NCI-H446 (cell line): ENCODE data around the gene SULT1A2.
"Not testable (repeated sequence)": the region's sequence is repeated elsewhere in the genome, so short reads cannot be mapped to it uniquely, and the experiment has no call there.

Experiments used
- DNase-seq, 2 experiments: peaks; one replicate each; lab custom pipeline; 2025; lab: John Stamatoyannopoulos, UW

SULT1A2 gene

DNA sequence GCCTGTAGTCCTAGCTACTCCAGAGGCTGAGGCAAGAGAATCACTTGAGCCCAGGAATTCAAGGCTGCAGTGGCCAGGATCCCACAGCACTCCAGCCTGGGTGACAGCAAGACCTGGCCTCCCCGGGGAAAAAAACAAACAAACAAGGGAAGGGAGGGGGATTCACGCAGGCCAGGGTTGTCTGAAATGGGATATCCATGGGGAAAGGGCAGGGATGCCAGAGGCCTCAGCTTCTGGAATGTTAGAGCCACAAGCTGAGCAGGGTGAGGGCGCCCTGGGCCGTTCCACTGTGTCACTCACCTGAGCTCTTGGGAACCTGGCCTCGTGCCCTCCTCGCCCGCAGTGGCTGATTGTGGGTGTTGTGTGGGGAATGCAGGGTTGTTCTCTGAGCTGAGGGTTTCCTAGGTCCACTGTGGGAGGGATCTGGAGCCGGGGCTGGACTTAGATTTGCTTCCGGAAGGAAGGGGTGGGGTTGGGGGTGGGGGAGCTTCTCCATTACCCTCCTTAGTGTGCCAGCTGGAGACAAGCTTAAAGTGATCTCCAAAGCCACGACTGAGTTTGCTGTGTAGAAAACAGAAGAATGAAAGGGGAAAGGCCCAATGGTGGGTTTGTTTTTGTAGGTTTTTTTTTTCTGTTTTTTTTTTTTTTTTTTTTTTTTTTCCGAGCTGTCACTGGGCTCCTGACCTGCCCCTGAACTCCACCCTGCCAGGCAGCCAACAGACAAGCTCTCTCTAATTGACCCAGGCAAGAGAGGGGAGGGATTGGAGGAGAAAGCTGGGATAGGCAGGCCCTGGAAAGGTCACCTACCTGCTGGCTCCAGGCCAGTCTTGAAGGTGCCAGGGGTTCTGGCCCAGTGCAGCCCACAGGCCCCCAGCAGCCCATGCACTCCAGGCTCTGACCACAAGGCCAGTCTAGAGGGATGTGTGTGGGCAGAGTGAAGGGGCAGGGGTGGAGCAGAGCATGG lies 13.1 kb upstream of the SULT1A2 start, which contains the start of gene SULT1A1:
SULT1A1 (minus strand) TSS at position 414 of the 964 bp plus-strand sequence. CDS start 1,189 bp downstream, outside the sequence.
- no peak for DNase-seq

DNA sequence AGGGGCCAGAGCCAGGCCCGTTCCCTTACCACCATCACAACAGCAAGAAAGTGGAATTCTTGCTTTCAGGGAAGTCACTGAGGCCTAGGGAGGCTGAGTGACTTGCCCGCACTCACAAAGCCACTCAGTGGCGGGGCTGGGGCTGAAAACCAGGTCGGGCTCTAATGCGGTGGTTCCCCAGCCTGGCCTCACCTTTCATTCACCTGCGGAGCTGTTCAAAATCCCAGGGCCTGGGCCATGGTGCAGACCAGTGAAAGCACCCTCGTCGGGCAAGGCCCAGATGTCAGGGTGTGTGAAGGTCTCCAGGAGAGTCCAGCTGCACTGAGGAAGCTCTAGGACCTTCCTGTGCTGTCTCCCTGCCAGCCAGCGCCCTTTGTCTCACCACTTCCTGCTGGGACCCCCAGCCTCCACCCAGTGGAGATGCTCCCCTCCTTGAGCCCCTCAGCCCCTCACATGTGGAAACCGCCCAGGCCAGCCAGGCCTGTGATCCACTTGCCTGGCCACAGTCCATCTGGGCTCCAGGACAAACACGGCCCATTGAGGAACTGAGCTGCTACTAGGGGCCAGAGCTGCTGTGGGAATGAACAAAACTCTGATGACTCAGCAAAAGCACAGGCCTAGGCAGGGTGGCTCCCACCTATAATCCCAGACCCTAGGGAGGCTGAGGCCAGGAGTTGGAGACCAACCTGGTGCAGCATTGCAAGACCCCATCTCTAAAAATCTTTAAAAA lies 12.2 kb upstream of the SULT1A2 start:
- not testable (repeated sequence) for DNase-seq

DNA sequence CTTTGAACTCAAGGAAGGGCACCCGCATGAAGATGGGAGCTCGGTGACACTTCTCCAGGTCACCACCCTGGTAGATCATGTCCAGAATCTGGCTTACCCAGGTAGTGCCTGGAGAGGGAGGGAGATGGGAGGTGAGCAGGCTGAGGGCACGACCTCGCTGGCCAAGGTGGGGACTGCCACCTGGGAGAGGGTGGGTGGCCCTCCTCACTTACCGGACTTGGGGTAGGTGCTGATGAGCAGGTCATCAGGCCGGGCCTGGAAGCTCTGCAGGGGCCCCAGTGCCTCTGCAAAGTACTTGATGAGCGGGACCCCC lies 11.6 kb upstream of the SULT1A2 start:
- DNase-seq: not testable (repeated sequence)

DNA sequence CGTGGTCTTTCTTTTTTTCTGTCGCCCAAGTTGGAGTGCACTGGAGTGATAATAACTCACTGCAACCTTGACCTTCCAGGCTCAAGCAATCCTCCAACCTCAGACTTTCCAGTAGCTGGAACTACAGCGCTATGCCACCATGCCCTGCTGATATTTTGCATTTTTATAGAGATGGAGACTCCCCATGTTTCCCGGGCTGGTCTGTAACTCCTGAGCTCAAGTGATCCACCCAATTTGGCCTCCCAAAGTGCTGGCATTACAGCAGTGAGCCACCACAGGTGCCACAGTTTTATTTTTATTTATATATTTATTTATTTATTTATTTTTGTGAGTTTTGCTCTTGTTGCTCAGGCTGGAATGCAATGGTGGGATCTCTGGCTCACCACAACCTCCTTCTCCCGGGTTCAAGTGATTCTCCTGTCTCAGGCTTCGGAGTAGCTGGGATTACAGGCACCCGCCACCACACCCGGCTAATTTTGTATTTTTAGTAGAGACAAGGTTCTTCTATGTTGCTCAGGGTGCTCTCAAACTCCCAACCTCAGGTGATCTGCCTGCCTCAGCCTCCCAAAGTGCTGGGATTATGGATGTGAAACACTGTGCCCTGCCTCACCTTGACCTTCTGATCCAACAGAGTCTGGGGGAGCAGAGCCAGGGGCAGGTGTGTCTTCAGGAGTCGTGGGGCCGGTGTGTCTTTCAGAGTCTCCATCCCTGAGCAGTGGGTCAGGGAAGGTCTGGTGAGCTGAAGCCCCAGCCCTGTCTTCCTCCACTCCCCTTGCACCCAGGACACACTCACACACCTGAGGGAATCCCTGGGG lies 11.0 kb upstream of the SULT1A2 start:
- not testable (repeated sequence) for DNase-seq

DNA sequence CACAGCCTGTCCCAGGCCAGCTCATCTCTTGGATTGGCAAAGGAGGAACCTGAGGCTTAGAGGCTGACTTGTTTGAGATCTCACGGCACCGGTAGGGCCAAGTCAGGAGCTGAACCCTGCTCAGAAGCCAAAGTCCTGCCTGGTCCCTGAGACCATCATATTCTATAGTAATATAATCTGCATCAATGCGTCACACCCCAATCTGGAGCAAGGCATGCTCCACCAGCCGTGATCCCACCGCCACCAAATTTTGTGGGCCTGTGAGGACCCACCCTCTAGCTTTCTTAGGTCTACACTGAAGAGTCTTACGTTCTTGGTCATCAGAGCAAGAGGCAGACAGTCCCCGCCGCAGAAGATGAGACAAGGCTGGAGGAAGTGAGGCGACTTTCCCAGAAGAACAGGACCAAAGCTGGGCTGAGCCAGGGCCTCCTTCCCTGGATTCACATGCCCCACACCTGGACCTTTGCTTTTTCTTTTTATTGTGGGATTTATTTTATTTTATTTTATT lies 10.3 kb upstream of the SULT1A2 start:
- no peak for DNase-seq

DNA sequence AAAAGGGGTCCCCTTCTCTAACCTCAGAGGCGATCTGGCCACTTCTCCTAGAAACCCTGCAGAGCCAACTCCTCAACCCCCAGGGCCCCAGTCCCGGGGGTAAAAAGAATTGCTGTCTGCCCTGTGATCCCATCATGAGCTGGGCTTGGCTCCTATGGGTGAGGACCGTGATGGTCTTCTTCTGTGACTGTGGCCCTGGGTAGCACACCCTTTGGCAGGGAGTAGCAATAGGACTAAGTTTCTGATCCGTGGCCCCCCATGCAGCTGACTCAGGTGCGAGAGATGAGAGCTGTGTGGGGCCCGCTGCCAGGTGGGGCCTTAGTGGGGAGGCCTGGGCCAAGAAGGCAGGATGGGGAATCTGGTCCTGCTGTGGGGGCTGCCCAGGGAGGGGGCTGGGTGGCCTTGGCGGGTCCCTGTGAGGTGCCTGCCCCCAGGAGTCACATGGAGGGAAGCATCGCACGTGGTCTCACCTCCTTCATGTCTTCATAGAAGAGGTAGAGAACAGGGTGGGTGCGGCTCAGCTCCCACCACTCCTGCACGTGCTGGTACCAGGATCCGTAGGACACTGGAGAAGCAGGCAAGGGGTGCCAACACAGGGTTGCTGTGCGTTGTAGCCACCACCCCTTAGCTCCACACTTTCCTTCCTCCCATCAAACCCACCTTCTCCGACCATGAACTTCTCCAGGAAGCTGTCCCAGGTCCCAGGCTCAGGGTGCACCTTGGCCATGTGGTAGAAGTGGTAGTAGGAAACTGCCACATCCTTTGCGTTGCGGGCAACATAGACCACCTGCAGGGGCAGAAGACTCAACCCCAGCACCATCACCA lies 9.7 kb upstream of the SULT1A2 start:
- no peak for DNase-seq

DNA sequence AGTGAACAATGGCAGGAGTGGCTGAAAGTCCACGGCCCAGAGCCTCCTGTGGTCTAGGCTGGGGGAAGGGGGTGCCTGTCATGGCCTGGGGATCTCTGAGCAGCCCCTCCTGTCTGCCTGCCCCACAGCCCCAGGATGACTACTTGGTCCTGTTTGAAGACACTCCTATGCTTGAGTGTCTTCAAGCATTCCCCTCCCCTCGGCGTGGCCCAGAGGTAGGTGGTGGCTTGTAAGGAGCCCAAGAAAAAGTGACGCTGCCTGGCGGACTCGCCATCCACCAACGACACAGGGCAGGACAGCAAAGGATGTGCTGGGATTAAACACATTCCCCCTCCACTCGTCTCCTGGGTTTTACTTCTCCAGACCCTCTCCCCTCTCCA lies 7.3 kb upstream of the SULT1A2 start:
- no peak for DNase-seq

DNA sequence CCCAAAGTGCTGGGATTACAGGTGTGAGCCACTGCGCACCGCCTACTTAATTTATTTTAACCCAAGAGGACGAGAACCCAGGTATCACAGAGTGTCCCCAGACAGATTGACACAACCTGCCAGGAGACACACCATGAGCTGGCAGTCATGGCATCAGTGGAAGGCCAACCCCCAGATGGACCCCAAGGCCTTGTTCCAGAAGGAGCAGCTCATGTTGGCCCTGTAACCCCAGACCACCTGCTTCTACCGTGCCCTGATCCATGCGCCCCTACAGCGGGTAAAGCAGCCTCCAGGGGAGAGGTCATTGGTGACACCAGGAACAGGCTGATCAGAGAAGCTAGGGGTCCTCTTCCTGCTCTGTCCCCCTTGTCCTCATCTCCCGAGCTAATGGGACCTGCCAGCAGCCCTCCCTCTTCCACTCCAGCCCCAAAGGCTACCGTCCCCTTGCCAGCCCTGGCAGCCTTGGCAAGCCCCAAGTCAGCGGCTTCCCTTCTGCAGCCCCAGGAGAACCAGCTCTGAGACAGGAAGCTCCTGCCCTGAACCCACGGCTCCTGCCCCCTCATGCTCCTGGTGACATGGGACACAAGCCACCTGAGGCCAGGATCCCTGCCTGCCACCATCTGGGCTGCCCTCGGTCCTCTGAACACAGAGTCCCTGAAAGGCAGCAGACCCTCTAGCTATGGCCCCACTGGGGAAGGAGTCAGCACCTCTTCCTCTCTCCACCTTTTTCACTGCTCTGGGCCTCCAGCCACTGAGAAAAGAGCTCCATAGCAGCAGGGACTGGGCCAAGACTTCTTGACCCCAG lies 6.7 kb upstream of the SULT1A2 start:
- no peak for DNase-seq

DNA sequence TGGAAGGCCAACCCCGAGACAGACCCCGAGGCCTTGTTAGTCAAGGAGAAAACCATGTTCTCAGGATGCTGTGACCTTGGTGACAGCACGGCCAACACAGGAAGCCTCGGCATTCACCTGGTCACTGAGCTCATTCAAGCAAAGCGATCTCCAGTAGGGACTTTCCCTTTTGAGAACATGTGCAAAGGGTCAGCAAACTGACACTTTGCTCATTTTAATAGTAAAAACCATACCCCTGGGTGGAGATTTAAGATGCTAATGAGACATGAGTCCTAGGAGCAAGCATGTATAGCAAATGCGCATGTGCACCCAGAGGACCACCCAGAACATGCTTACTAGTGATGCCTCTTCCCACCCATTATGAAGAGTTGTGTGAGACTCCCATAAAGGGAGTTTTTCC lies 5.7 kb upstream of the SULT1A2 start:
- DNase-seq: no peak

DNA sequence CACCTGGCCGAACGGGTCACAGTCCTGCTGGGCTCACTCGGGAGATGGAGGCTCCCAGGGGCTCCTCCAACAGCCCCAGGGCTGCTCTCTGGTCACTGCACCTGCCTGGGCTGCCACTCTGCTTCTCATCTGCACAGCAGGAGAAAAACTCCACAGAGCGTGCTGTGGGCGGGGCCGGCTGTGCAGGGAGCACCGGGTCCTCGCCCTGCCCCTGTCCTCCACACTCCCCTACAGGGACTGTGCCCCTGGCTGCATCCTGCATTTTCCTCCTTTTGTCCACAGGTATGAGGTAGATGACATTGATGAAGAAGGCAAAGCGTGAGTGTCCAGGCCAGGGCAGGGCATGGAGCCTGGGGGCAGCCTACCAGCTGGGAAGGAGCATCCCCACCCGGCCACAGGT lies 5.2 kb upstream of the SULT1A2 start:
- DNase-seq: not testable (repeated sequence)

DNA sequence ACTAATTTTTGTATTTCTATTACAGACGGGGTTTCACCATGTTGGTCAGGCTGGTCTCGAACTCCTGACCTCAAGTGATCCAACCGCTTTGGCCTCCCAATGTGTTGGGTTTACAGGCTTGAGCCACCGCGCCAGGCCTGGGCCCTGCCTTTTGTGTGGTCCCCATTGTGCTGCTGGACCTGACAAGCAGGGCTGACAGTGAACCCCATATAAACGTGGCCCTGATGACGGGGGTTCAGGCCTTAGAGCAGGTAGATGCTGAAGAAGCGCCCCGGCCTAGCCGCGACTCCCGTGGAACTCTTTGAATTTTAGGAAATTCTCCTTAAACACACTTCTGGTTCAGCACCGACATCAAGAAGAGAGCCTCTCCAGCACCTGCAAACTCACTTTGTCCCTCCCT lies 4.7 kb upstream of the SULT1A2 start:
- DNase-seq: not testable (repeated sequence)

DNA sequence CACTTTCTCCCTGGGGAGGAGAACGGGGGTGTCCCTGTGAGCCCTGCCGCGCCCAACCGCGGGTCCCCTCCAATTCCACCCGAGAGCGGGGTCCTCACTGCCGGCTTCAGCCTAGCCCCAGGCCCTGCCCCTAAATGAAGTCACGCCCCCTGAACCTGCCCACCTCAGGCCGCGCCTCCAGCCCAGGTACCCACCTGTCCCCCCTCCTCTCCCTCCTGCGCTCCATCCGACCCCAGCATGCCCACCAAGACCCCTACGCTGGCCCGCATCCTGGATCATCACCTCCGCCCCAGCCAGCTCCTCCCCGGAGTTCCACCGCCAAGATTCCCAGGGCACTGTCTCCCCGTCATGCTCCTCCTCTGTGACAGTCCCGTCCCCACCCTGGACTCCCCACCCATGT lies 4.1 kb upstream of the SULT1A2 start:
- not testable (repeated sequence) for DNase-seq

DNA sequence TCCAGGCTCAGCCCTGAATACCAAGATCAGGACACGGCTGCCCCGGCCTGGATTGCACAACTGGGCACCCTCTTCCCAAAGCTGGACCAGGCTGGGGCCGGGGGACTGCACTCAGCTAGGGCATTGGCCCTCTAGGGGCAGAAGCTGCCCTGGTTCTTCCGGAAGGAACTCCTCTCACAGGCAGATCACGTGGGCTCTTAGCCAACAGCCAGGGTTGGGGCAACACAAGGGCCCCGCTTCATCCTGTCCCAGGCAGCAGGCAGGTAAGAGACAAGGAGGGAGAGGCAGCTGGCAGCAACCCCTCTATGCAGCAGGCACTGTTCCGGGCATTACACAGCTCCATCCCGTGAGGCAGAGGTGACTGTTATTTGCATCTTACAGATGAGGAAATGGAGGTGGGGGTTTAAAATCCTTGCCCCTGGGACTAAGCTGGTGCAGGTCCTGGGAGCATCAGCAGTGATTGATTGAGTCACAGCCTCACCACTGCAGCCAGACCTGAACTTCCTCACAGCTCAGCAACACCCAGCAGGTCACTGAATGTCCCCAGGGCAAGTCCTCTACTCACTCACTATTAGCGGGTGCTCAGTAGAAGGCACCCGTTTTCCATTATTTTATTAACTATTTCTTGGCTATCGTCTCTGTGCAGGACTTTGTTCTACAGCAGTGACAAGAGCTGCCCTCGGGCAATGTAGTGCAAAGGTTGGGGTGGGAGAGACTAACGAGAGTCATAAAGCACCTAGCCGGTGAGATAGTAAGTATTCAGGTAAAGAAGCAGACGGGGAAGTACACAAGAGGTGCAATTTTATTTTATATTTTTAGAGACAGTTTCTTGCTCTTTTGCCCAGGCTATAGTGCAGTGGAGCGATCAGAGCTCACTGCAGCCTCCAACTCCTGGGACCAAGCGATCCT lies 2.8 kb upstream of the SULT1A2 start:
- DNase-seq: not testable (repeated sequence)

DNA sequence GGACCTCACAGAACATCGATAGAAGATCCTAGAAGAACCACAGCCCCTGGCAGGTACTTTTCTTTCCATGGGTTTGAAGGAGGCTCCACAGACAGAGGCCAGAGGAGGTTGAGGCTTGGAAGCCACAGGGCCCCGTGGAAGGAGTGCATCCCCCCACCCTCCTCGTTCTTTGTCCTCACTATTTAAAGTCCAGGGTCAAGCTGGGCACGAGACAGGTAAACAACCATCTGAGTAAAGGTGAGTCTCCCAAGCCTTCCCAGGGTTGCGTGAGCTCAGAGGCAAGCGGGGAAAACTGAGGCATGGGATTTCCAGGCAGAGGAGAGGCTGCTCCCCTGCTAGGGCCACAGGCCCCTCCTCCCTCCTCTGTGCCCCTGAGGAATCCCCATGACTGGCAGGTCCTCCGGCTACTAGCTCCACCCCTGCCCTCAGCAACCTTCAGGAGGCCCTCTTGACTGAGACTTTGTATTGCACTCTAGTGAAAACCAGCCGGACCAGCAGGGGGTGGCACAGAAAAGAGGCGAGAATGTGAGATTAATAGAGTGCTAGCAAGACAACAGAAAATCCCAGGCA lies 927 bp upstream of the SULT1A2 start:
- no peak for DNase-seq

DNA sequence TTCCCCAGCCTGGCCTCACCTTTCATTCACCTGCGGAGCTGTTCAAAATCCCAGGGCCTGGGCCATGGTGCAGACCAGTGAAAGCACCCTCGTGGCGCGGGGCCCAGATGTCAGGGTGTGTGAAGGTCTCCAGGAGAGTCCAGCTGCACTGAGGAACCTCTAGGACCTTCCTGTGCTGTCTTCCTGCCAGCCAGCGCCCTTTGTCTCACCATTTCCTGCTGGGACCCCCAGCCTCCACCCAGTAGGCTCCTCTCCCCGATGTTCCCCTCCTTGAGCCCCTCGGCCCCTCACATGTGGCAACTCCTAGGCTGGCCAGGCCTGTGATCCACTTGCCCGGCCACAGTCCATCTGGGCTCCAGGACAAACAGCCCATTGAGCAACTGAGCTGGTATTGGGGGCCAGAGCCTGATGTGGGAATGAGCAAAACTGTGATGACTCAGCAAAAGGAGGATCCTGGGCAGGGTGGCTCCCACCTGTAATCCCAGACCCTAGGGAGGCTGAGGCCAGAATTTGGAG lies 677 bp downstream of the SULT1A2 start:
- no peak for DNase-seq

DNA sequence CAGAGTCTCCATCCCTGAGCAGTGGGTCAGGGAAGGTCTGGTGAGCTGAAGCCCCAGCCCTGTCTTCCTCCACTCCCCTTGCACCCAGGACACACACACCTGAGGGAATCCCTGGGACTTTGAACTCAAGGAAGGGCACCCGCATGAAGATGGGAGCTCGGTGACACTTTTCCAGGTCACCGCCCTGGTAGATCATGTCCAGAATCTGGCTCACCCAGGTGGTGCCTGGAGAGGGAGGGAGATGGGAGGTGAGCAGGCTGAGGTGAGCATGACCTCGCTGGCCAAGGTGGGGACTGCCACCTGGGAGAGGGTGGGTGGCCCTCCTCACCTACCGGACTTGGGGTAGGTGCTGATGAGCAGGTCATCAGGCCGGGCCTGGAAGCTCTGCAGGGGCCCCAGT lies 1.4 kb downstream of the SULT1A2 start:
- DNase-seq: not testable (repeated sequence)

DNA sequence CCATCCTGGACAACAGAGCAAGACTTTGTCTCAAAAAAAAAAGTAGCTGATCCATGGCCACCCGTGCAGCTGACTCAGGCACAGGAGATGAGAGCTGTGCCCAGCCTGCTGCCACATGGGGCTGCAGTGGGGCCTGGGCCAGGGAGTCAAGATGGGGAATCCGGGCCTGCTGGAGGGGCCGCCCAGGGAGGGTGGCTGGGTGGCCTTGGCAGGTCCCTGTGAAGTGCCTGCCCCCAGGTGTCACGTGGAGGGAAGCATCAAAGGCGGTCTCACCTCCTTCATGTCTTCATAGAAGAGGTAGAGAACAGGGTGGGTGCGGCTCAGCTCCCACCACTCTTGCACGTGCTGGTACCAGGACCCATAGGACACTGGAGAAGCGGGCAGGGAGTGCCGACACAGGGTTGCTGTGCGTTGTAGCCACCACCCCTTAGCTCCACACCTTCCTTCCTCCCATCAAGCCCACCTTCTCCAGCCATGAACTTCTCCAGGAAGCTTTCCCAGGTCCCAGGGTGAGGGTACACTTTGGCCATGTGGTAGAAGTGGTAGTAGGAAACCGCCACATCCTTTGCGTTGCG lies 3.8 kb downstream of the SULT1A2 start:
- no peak for DNase-seq

DNA sequence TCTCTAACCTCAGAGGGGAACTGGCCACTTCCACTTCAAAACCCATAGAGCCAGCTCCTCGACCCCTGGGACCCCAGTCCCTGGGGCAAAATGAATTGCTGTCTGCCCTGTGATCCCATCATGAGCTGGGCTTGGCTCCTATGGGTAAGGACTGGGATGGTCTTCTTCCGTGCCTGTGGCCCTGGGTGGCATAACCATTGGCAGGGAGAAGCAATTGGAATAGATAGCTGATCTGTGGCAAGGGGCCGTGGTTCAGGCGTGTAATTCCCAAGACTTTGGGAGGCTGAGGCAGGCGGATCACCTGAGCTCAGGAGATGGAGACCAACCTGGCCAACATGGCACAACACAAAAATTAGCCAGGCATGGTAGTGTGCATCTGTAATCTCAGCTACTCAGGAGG lies 4.3 kb downstream of the SULT1A2 start:
- no peak for DNase-seq
